GM21717 (cell line): ENCODE data around the gene TUBB2B.

Experiments
- ATAC-seq: cut with Tn5 transposase; IDR thresholded peaks from one replicate; pipeline ENCODE4 v1.9.1; 2021; ENCODE audit warnings: mild to moderate bottlenecking, moderate library complexity; ENCODE audit not compliant: unreplicated experiment

Gene TUBB2B

GRCh38 chr6:3227363-3228045 lies at the start of gene TUBB2B:
Gene TUBB2B, minus strand, starts transcription at chr6:3227653. Its CDS starts 110 bp downstream, at chr6:3227543.
- ATAC-seq = no peak

- no peak for ATAC-seq
These were observed 49.8 kb upstream of the TUBB2B start for GRCh38 chr6:3277251-3277650.

- no peak for ATAC-seq
These were observed 49.0 kb upstream of the TUBB2B start for GRCh38 chr6:3276174-3277167.

- no peak for ATAC-seq
These were observed 46.5 kb upstream of the TUBB2B start for GRCh38 chr6:3273707-3274521.

GRCh38 chr6:3272911-3273547 lies 45.6 kb upstream of the TUBB2B start:
- ATAC-seq = no peak

GRCh38 chr6:3271756-3272155 lies 44.3 kb upstream of the TUBB2B start:
- ATAC-seq = no peak

GRCh38 chr6:3270258-3270657 lies 42.8 kb upstream of the TUBB2B start:
- no peak for ATAC-seq

GRCh38 chr6:3269281-3269975 lies 42.0 kb upstream of the TUBB2B start:
- no peak for ATAC-seq

- ATAC-seq = no peak
These were observed 41.2 kb upstream of the TUBB2B start for GRCh38 chr6:3268680-3269079.

- ATAC-seq = no peak
These were observed 39.7 kb upstream of the TUBB2B start for GRCh38 chr6:3267162-3267561.

- no peak for ATAC-seq
These were observed 38.7 kb upstream of the TUBB2B start for GRCh38 chr6:3266170-3266569.

- no peak for ATAC-seq
These were observed 38.2 kb upstream of the TUBB2B start for GRCh38 chr6:3265671-3266070.

GRCh38 chr6:3264356-3264755 lies 36.9 kb upstream of the TUBB2B start:
- no peak for ATAC-seq

GRCh38 chr6:3263096-3263495 lies 35.6 kb upstream of the TUBB2B start:
- no peak for ATAC-seq

- no peak for ATAC-seq
These were observed 34.5 kb upstream of the TUBB2B start for GRCh38 chr6:3261921-3262320.

GRCh38 chr6:3261518-3261820 lies 34.0 kb upstream of the TUBB2B start:
- ATAC-seq = no peak

GRCh38 chr6:3260772-3261517 lies 33.5 kb upstream of the TUBB2B start:
- no peak for ATAC-seq

- no peak for ATAC-seq
These were observed 32.8 kb upstream of the TUBB2B start for GRCh38 chr6:3260296-3260695.

- peak; percentile 39 for ATAC-seq
These were observed 32.1 kb upstream of the TUBB2B start for GRCh38 chr6:3259491-3259958.
